Activated B cell treated with CpG ODN at 0.5 μM for 24 hours (primary cell): ENCODE data around the gene SV2B. TPM values are rescaled to one million over a fixed set of nuclear protein-coding genes. Genes with fewer than 3 reads are reported as not detected.

Source experiments
- ATAC-seq: fragments of 200-7000 bp; cut with Tn5 transposase; one replicate; pipeline ENCODE4 v1.10.0; 2021; ENCODE audit warnings: low read depth, mild to moderate bottlenecking, moderate library complexity
- CTCF ChIA-PET: fragments of 350-600 bp; sonication (Branson Sonifier 250); formaldehyde crosslinking; loops from one replicate; lab custom pipeline; 2021; ENCODE audit warnings: antibody characterized with exemption; lab: Charles Lee
- POLR2A ChIA-PET: fragments of 350-600 bp; sonication (Branson Sonifier 250); formaldehyde crosslinking; loops from one replicate; lab custom pipeline; 2021; ENCODE audit warnings: antibody characterized with exemption; lab: Charles Lee
- DNase-seq: peaks from one replicate; pipeline ENCODE4 v3.0.0; 2022
- H3K27ac Mint-ChIP-seq: one replicate; pipeline ENCODE4 v1.8.0; 2020; ENCODE audit warnings: mixed read lengths
- H3K27me3 Mint-ChIP-seq: one replicate; pipeline ENCODE4 v1.8.0; 2021; ENCODE audit warnings: mixed read lengths
- H3K36me3 Mint-ChIP-seq: one replicate; pipeline ENCODE4 v1.8.0; 2021; ENCODE audit warnings: low read depth, mixed read lengths
- H3K4me1 Mint-ChIP-seq: one replicate; pipeline ENCODE4 v1.8.0; 2021; ENCODE audit warnings: mixed read lengths
- H3K4me3 Mint-ChIP-seq: one replicate; pipeline ENCODE4 v1.8.0; 2020; ENCODE audit warnings: mild to moderate bottlenecking, mixed read lengths
- H3K9me3 Mint-ChIP-seq: one replicate; pipeline ENCODE4 v1.8.0; 2020; ENCODE audit warnings: mixed read lengths
- CTCF ChIP-seq: fragments of 200-600 bp; IDR thresholded peaks from one replicate; pipeline ENCODE4 v1.8.0; 2022; ENCODE audit warnings: antibody characterized with exemption, mild to moderate bottlenecking
- intact Hi-C: fragments of 100-400 bp; cut with micrococcal nuclease; formaldehyde crosslinking; loops from one replicate; pipeline ENCODE4 v1.15.1; 2024
- total RNA-seq: library from RNA; stranded (reverse); gene quantifications from 2 replicates; pipeline ENCODE4 v1.2.3, GENCODE V29; 2022

SV2B gene
- total RNA-seq, 1 donor from 2014 or later, result not detected

- CTCF ChIA-PET, result no interaction called here
- no peak overlapping the region for H3K4me3 Mint-ChIP-seq
- intact Hi-C loops, result no loop called here
- POLR2A ChIA-PET, result no interaction called here
- H3K27ac Mint-ChIP-seq, result no peak overlapping the region
- ATAC-seq (no peak), DNase-seq (no peak)
- no peaks in the 10 kb centered on the region for H3K4me1 Mint-ChIP-seq
- H3K36me3 Mint-ChIP-seq, result no peaks in the 10 kb centered on the region
- H3K27me3 Mint-ChIP-seq, result peaks cover 21% of the 10 kb centered on the region
- TF ChIP-seq CTCF, result no peak
- no peaks in the 10 kb centered on the region for H3K9me3 Mint-ChIP-seq
Observed at GRCh38 chr15:91136386-91136923, 36.4 kb downstream of the SV2B start.

DNA sequence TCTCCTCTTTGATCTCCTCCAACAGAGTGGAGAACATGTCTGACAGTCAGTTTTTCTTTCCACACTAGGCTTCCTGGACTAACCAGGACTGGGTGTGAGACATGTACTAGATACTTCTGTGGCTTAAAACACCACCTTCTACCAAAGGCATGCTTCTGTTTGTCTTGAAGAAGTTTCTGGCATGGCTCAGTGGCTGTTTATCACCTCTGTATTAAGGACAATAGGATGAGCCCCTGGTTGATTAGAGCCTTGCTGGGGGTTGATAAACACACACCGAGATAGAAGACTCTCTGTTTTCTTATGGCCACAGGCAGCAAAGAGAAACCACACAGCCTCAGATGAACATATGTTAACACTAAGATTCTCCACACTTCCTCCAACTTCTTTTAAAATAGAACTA lies 40.5 kb downstream of the SV2B start:
- no peak for TF ChIP-seq CTCF
- intact Hi-C loops, result no loop called here
- no peaks in the 10 kb centered on the region for H3K9me3 Mint-ChIP-seq
- H3K27ac Mint-ChIP-seq, result no peak overlapping the region
- POLR2A ChIA-PET, result no interaction called here
- ATAC-seq (no peak), DNase-seq (no peak)
- peaks cover 23% of the 10 kb centered on the region for H3K27me3 Mint-ChIP-seq
- CTCF ChIA-PET, result interaction anchor here (1.5 kb wide), 1 partner anchor 184 kb away, joined by 3 read pairs; no protein-coding TSS in a partner anchor
- H3K4me1 Mint-ChIP-seq, result no peaks in the 10 kb centered on the region
- no peaks in the 10 kb centered on the region for H3K36me3 Mint-ChIP-seq
- H3K4me3 Mint-ChIP-seq, result no peak overlapping the region

- no peak for TF ChIP-seq CTCF
- Mint-ChIP-seq H3K4me3 (no peak overlapping the region), H3K27ac (no peak overlapping the region), H3K27me3 (peaks cover 20% of the 10 kb centered on the region), H3K9me3 (no peaks in the 10 kb centered on the region), H3K36me3 (no peaks in the 10 kb centered on the region), H3K4me1 (no peaks in the 10 kb centered on the region)
- intact Hi-C loops, result no loop called here
- ATAC-seq, result no peak
- CTCF ChIA-PET, result interaction anchor here (1.5 kb wide), 1 partner anchor 184 kb away, joined by 3 read pairs; no protein-coding TSS in a partner anchor
- POLR2A ChIA-PET, result no interaction called here
- no peak for DNase-seq
Observed at GRCh38 chr15:91141097-91141496, 41.0 kb downstream of the SV2B start.

- Mint-ChIP-seq H3K36me3 (no peaks in the 10 kb centered on the region), H3K9me3 (no peaks in the 10 kb centered on the region), H3K27me3 (peaks cover 13% of the 10 kb centered on the region), H3K4me1 (no peaks in the 10 kb centered on the region), H3K4me3 (no peak overlapping the region), H3K27ac (no peak overlapping the region)
- ChIA-PET POLR2A (no interaction called here), CTCF (no interaction called here)
- TF ChIP-seq CTCF, result no peak
- intact Hi-C loops, result no loop called here
- no peak for DNase-seq
- no peak for ATAC-seq
Observed at GRCh38 chr15:91142106-91142744, 42.2 kb downstream of the SV2B start.

GRCh38 chr15:91142946-91143345 lies 42.9 kb downstream of the SV2B start:
- Mint-ChIP-seq H3K27ac (no peak overlapping the region), H3K9me3 (no peaks in the 10 kb centered on the region), H3K4me3 (no peak overlapping the region), H3K27me3 (peaks cover 10% of the 10 kb centered on the region), H3K4me1 (no peaks in the 10 kb centered on the region), H3K36me3 (no peaks in the 10 kb centered on the region)
- DNase-seq (no peak), ATAC-seq (no peak)
- CTCF ChIA-PET, result no interaction called here
- intact Hi-C loops, result no loop called here
- TF ChIP-seq CTCF, result no peak
- POLR2A ChIA-PET, result no interaction called here
